ENCODE results near the gene HM13. TPM values are rescaled to one million over a fixed set of nuclear protein-coding genes. Genes with fewer than 3 reads are reported as not detected.
"Not testable (repeated sequence)": the region's sequence is repeated elsewhere in the genome, so short reads cannot be mapped to it uniquely, and the experiment has no call there.

HM13 gene
- total RNA-seq, 2 donors from 2014 or later: 107 to 179 TPM

DNA sequence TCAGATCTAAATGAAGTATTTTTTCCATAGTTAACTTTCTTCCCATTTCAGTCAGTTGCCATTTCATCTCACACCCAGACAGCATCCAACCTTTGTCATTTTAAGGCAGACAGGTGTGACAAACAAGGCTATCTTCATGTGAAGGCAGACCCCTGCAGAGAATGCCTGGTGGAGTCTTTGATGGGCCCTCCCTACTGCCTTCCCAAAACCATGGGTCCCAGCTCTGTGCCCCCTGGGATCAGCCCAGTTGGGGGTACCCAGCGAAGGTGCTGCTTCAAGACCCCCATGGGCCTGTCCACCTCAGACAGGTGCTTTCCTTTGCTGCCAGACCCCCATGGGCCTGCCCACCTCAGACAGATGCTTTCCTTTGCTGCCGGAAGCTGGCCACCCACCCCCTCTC, 62.5 kb downstream of the HM13 start:
- Histone ChIP-seq H3K4me3 (no peak overlapping the region), H3K27me3 (no peaks in the 10 kb centered on the region), H3K4me1 (peaks cover 5% of the 10 kb centered on the region), H3K9ac (ENCODE audit: low read depth in 2 of 2, low read length in 2 of 2) (no peak overlapping the region), H3K36me3 (no peaks in the 10 kb centered on the region), H3K27ac (no peak overlapping the region), H3K9me3 (no peaks in the 10 kb centered on the region)
- intact Hi-C loops (cut with DNase I): no loop called here
- no peak for DNase-seq
- TF ChIP-seq, protein P1, sequence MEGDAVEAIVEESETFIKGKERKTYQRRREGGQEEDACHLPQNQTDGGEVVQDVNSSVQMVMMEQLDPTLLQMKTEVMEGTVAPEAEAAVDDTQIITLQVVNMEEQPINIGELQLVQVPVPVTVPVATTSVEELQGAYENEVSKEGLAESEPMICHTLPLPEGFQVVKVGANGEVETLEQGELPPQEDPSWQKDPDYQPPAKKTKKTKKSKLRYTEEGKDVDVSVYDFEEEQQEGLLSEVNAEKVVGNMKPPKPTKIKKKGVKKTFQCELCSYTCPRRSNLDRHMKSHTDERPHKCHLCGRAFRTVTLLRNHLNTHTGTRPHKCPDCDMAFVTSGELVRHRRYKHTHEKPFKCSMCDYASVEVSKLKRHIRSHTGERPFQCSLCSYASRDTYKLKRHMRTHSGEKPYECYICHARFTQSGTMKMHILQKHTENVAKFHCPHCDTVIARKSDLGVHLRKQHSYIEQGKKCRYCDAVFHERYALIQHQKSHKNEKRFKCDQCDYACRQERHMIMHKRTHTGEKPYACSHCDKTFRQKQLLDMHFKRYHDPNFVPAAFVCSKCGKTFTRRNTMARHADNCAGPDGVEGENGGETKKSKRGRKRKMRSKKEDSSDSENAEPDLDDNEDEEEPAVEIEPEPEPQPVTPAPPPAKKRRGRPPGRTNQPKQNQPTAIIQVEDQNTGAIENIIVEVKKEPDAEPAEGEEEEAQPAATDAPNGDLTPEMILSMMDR (IDR thresholded peaks at IDR 0.05): no peak

DNA sequence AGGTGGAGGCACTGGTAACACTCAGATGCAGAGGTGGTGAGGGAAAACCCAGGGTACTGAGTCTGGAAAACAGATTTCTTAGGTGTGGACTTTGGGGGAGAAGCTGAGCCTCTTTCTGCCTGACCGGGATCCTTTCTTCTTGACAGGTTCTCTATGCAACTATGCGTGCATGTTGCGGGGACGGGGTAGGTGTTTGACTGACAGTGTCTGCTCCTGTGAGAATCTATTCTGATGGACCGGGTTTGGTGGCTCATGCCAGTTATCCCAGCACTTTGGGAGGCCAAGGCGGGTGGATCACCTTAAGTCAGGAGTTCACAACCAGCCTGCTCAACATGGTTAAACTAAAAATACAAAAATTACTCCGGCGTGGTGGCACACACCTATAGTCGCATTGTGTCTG, 63.0 kb downstream of the HM13 start:
- no peak overlapping the region for H3K4me3 ChIP-seq
- H3K27me3 ChIP-seq: no peaks in the 10 kb centered on the region
- DNase-seq: no peak
- intact Hi-C loops (cut with DNase I): no loop called here
- no peaks in the 10 kb centered on the region for H3K36me3 ChIP-seq
- no peak overlapping the region for H3K9ac ChIP-seq (ENCODE audit: low read depth in 2 of 2, low read length in 2 of 2)
- H3K9me3 ChIP-seq: no peaks in the 10 kb centered on the region
- TF ChIP-seq, protein P1 (IDR thresholded peaks at IDR 0.05): no peak
- H3K27ac ChIP-seq: no peak overlapping the region
- peaks cover 2% of the 10 kb centered on the region for H3K4me1 ChIP-seq

DNA sequence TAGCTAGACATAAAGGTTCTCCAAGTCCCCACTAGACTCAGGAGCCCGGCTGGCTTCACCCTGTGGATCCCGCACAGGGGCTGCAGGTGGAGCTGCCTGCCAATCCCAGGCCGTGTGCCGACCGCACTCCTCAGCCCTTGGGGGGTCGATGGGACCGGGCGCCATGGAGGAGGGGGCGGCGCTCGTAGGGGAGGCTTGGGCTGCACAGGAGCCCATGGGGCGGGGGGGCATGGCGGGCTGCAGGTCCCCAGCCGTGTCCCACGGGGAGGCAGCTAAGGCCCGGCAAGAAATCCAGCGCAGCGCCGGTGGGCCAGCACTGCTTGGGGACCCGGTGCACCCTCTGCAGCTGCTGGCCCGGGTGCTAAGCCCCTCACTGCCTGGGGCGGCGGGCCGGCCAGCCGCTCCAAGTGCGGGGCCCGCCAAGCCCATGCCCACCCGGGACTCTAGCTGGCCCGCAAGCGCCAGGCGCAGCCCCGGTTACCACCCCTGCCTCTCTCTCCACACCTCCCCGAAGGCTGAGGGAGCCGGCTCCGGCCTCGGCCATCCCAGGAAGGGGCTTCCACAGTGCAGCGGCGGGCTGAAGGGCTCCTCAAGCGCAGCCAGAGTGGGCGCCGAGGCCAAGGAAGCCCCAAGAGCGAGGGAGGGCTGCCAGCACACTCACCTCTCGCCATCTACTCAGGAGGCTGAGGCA, 64.4 kb downstream of the HM13 start:
- intact Hi-C loops (cut with DNase I): no loop called here
- Histone ChIP-seq H3K4me3 (no peak overlapping the region), H3K27ac (no peak overlapping the region), H3K9me3 (no peaks in the 10 kb centered on the region), H3K9ac (ENCODE audit: low read depth in 2 of 2, low read length in 2 of 2) (no peak overlapping the region), H3K36me3 (no peaks in the 10 kb centered on the region), H3K27me3 (no peaks in the 10 kb centered on the region), H3K4me1 (no peaks in the 10 kb centered on the region)
- DNase-seq: no peak
- TF ChIP-seq, protein P1 (IDR thresholded peaks at IDR 0.05): no peak

DNA sequence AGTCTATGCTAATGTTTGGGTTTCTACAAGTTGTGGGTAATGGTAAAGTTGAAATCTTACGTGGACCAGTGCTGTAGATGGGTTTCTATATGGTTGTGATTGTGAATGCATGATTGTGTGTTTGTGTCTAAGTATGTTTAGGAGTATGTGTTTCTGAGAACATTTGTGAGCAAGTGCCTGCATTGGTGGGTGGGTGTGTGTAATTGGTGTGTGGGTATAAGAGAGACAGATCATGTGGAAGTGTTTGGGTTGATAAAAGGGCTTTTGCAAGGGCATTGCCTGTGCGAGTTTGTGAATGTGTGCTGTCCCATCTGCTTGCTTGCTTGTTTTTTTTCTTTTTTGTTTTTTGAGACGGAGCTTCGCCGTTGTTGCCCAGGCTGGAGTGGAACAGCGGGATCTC, 65.0 kb downstream of the HM13 start:
- Histone ChIP-seq H3K27ac (no peak overlapping the region), H3K9me3 (no peaks in the 10 kb centered on the region), H3K36me3 (no peaks in the 10 kb centered on the region), H3K4me1 (no peaks in the 10 kb centered on the region), H3K9ac (ENCODE audit: low read depth in 2 of 2, low read length in 2 of 2) (no peak overlapping the region), H3K27me3 (no peaks in the 10 kb centered on the region), H3K4me3 (no peak overlapping the region)
- TF ChIP-seq, protein P1 (IDR thresholded peaks at IDR 0.05): no peak
- intact Hi-C loops (cut with DNase I): no loop called here
- DNase-seq: no peak

DNA sequence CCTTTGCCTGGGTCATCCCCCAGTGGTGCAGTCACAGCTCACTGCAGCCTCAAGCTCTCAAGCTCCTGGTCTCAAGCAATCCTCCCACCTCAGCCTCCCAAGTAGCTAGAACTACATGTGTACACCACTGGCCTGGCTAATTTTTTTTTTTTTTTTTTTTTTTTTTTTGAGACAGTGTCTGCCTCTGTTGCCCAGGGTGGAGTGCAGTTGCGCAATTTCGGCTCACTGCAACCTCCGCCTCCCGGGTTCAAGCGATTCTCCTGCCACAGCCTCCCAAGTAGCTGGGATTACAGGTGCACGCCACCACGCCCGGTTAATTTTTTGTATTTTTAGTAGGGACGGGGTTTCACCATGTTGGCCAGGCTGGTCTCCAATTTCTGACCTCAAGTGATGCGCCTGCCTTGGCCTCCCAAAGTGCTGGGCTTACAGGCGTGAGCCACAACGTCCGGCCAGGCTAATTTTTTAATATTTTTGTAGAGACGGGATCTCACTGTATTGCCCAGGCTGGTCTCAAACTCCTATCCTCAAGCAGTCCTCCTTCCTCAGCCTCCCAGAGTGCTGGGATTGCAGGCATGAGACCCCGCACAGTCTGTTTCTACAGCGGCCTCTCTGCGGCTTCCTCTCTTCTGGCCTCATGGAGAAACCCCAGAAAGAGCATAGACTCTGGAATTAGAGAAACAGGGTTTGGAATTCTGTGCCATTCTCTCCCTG, 65.9 kb downstream of the HM13 start:
- H3K9ac ChIP-seq (ENCODE audit: low read depth in 2 of 2, low read length in 2 of 2); H3K36me3 ChIP-seq; H3K4me1 ChIP-seq; H3K4me3 ChIP-seq; intact Hi-C loops (cut with DNase I); H3K27ac ChIP-seq; DNase-seq; H3K9me3 ChIP-seq; H3K27me3 ChIP-seq: not testable (repeated sequence)

DNA sequence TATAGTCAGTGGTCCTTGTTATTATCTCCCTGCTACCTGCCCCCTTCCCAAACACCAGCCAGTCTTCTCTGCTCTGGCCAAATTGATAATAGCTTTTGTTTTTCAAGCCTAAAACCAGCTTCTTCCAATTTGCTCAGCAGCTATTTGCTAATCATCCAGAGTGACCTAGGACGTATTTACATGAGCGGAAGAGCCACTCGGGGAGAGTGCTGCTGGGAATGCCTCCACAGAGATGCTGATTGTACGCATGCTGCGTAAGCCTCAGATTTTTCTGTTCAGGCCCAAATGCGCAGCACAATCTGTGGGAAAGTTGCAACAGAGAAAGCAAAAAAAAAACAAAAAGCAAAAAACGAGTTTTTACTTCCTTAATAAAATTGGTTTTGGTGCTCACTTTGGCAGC, 66.5 kb downstream of the HM13 start:
- Histone ChIP-seq H3K27me3 (no peaks in the 10 kb centered on the region), H3K4me1 (no peaks in the 10 kb centered on the region), H3K4me3 (no peak overlapping the region), H3K9ac (ENCODE audit: low read depth in 2 of 2, low read length in 2 of 2) (no peak overlapping the region), H3K36me3 (no peaks in the 10 kb centered on the region), H3K27ac (no peak overlapping the region), H3K9me3 (no peaks in the 10 kb centered on the region)
- intact Hi-C loops (cut with DNase I): no loop called here
- TF ChIP-seq, protein P1 (IDR thresholded peaks at IDR 0.05): no peak
- DNase-seq: no peak

Measured in colonic mucosa (tissue), 4 donors.